Stimulated activated CD8-positive, alpha-beta memory T cell treated with anti-CD3 and anti-CD28 coated beads, Interleukin-7, amount 100 ng/mL, for 24 hours (primary cell): Measurements from ENCODE around the gene CCBE1.

Experiments
- DNase-seq: peaks from one replicate; pipeline ENCODE4 v3.0.0-alpha.2; 2020; ENCODE audit warnings: low read depth

Gene CCBE1

DNA sequence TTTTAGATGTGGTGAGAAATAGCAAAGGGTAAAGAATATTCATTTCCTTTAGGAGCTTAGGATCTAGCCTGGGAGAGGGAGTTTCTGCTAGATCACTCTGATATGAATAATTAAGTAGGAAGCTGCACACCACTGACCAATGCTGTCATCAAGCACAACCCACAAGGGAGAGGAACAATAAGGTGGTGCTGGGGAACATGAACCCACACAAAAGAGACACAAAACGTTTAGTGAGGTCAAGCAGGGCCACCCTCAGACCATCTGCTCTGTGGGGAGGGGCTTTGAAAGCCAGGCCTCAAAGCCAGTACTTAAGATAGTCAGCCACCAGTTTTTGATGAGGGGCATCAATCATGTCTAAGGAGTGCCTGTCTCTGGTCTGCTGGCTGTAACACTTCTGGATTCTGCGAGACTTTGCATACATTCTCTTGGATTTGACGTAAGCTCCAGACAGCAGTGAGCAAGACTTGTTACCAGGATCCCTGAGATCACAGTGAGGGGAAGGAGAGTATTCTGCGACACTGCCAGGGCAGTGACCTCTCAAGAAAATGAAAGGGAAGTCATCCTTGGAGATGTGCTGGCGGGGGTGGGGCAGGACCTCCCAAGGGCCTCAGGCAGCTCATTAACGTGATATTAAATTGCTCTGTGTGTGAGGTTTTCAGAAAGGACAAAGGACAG lies 127.0 kb downstream of the CCBE1 start:
- no peak for DNase-seq

DNA sequence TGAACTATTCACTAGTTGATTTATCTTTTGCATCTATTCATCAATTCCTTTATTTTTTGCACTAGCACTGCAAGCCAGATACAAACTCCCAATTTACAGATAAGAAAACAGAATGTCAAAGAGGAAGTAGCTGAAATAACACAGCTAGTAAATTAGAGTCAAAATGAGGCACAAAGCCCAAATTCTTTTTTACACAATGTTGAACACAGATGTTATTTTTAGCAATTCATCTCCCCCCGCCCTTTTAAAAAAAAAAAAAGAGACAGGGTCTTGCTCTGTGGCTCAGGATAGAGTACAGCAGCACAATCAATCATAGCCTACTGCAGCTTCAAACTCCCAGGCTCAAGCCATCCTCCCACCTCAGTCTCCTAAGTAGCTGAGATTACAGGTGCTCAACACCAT lies 127.8 kb downstream of the CCBE1 start:
- no peak for DNase-seq

DNA sequence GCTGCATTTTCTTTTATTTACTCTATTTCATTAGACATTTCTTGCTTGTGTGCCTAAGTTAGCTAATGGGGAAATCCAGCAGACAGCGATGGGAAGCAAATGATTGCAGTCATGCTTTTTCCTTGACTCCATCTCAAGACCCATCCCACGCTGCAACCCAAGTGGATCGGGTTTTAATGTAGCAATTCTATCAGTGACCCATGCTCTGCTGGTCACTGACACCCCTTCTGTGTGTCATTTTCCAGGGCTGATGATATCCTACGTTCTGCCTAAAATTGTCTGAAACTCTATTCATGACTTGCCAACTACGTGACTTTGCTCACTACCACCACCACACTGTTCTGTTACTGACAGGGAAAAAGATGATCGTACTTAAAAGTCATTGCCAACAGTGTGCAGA lies 129.8 kb downstream of the CCBE1 start:
- no peak for DNase-seq

DNA sequence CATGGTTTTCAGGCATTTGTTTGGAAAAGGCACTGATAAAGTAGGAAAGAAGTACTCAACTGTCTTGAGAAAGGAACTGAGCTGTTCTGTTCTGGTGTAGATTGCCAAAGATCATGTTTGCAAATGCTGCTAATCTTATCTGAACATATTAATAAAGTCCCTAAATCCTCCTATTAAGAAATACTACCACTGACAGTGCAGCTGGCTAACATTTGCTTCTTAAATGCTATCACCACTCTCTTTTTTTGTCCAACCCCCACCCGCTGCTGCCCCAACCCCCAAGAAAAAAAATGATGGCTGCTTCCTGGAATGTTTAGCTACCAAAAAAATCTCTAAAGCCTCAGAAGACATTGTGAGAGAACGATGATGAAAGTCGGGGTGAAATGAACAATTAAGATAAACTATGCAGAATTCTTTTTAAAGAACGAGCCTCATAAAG lies 130.7 kb downstream of the CCBE1 start:
- DNase-seq, result no peak

DNA sequence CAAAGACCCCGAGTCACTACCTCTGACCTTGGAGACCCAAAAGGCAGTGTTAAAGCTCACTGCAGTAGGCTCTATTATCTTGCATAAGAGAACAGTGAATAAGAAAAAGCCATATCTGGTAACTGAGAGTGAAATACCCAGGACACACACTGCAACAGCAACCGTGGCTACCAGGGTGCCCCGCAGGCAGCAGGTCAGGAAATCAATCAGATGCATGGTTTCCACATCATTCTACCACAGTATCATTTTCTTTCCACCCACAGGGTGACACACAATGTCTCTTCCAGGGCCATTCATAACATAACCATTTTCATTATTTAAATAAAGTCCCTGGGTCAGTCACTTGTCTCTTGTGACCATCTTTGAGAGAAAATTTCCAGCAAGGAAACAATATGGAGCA lies 131.3 kb downstream of the CCBE1 start:
- no peak for DNase-seq

DNA sequence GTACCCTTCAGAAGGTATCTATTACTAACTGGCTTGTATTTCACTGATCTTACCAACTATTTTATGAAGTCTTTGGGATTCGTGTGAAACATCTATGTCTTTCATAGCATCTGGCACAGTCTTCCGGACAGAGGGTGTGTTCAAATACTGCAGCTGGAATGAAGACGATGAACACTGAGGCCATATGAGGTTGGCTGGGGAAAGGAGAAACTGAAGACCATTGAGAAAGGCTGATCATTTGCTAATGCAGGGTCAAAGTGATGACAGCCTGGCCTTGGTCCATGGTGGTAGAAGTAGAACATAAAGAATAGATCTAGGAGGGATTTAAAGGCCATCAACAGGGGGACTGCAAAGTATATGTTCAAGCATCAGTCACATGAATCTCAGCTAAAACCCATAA lies 132.7 kb downstream of the CCBE1 start:
- DNase-seq, result no peak

DNA sequence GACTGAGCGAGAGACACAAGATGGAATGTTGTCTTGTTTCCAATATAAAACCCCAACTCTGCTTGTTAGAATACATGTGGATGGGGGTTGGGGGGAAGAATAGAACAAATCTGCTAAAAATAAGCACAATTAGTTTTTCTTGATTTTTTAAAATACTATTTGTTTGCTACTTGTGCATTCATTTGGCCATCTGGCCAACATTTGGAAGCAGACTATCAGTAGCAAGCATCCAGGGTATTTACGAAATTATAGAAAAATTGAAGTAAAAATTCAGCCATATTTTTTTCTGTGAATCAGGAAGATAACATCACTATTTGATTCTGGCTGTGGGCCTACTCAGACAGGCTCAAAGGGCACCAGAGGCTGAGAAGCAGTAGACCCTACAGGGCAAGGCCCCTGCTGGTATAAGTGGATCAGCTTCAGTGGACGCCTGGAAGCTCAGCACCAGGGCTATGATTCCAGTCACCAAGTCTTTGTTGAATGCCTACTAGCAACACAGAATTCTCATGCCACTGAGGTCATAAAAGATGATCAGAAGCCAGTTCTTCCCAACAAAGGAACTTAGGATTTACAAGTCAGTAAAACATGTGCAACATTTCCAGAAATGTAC lies 133.9 kb downstream of the CCBE1 start:
- DNase-seq, result no peak

DNA sequence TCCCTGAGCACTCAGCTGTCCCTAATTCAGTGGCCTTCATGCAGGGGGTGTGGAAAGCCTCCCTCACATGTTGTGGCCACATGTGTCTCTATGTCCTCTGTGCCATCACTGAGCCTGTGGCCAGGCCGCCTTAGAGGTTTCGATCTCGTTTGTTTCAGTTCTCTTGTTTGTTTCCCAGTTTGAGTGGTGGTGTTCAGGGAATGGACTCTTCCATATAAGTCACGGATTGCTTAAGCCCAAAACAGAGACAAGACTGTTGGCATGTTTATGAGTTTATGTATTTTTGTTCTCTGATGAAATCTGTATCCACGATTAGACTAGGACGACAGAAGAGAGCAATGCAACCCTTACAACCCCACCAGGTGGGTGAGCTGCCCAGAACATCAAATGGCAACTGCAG lies 134.5 kb downstream of the CCBE1 start:
- no peak for DNase-seq

DNA sequence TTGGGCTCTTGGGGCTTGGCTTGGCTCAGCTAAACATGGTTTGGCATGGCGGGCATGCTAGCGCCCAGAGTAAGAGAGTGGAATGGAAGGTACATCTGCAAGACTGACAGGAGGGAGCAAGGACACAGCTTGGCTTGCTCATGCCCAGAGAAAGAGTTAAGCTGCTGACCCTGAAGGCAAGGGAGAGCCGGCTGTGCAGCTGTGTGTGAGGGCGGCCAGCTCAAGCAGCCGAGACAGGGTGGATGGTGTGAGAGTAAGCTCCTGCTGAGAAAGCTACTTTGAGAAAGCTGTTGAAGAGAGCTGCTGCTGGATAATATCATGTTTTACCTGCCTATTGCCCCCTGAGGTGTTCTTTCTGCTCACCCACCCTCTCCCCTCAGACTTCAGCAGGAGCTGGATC lies 135.6 kb downstream of the CCBE1 start:
- DNase-seq, result no peak

DNA sequence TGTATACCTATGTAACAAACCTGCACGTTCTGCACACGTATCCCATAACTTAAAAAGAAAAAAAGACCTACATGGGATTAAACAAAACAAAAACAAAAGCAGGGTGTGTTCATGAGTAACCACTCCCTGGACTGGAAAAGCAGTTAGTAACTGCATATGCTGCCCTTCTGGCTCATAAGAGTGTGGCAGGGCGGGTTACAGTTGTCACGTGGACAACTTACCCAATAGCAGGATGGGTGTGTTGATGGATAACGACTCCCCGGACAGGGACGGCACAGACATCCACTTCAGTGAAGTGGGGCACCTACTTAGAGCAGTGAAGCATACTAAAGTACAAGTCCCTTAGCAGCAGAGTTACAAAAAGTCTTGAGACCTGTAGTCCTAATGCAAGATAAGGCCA lies 136.7 kb downstream of the CCBE1 start:
- no peak for DNase-seq

DNA sequence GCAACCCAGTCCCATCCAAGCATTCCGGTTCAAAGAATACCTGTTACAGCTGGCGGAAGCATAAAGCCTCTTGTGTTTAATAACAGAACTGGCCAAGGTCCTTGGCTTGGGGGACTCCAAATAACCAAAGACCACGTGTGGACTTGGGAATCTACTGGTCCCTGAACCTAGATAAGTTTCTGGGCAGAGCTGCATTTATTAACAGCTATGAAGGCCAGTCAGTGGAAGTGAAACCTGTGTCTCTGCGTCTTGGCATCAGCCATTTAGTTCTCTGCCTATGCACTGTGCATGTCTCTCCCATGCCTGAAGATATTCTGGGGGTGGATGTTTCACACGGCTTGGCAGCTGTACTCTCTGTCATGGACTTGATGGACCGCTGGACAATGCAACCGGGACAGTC lies 137.7 kb downstream of the CCBE1 start:
- no peak for DNase-seq

DNA sequence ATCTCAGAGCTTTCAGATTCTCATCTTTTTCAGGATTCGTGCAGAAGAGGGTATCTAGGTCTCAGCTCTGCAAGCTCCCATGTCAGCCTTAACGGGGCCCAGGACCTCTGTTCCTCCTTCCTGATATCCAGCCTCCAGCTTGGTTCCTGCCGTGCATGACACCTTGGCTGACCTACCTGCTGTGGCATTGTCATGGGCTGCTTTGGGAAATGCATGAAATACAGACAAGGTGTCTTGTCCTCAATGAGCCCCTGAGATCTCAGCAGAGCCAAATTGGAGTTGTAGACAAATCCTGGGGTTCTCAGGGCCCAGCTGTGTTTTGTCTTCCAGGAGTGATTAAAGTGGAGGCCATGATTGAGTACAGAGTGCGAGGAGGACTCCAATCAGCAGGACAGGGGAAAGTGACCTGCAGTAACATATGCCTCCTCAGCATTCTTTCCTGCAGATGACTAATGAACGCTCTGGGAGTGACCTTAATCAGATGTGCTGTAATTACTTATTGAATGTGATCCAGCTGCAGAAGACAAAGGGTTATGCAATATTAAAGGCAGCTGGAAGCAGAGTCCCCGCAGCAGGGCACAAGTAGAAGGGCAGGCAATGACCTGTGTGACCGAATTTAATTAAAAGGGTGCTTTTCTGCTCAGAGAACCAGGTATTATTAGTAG lies 141.1 kb downstream of the CCBE1 start:
- DNase-seq, result no peak

DNA sequence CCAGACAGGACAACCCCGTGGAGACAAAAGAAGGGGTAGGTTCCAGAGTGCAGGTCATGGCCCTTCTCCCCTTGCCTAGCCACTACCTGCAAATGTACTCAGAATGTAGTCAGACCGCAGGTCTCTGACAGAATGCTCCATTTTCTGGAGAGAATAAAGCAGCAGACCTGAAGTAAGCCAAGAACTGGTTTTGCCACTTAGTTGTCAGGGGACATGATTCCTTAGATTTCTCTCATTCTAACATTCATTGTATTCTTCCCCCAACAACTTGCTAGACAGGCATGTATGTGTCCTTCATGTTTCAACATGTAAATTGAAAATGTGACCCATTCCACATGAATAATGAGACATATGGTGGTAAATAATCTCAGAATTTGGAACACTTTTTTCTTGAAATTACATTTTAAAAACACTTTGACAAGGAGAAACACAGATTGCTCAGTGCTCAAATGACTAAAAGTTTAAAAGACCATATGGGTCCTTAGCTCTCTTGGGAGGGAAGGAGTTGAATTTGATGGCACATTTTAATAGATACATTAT lies 142.4 kb downstream of the CCBE1 start:
- DNase-seq, result no peak

DNA sequence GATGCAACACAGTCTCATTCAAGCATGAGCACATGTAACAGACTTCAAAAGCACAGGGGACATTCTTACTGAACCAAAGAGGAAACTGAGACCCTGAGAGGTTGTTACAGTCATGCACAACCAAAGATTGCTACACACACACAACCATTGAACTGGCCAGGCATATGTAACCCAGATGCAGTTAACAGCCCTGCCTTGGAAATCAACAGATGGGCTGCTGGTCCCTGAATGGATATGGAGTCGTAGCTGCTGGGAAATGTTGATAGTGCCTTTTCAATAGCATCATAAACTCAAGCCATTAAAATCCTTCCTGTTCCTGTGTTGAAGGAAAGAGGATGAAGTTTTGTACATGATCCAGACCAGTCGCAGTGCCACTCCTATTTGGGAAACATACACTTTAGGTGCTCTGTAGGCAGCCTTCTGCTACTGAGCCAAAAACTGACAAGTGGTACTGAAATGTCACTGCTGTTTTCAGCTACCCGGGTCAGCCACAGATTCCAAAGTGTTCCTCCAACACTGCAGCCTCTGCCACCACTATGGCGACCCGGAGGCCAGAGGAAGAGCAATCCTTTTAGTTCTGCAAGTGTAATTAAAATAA lies 143.9 kb downstream of the CCBE1 start:
- DNase-seq, result no peak

DNA sequence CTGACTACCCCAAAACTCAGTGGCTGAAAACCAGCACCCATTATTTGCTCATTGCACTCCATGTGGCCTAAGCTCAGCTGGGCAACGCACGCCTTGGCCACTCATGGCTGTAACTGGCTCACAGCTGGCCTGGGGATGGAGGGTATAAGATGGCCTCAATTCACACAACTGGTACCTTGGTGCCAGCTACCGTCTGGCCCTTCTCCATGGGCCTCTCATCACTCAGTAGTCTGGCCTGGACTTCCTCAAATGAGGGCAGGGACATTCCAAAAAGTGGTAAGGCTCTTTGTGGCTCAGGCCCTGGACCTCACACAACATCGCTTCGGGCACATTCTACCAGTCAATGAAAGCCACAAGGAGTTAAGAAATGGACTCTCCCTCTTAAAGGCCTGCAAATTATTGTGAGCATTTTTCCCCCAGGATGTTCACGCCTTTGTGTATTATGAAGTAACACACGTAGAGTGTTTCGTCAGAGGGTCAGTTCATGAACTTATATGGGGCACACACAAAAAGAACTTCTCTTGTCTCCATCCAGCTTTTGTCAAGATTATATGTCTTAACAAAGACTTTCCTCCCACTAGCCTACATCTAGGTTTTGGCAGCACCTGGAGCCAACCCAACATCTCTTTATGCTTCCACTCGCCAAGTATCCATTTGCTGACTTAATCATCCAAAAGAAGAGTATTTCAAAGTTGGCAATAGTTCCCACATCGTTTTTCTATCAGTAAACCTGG lies 145.2 kb downstream of the CCBE1 start:
- no peak for DNase-seq

DNA sequence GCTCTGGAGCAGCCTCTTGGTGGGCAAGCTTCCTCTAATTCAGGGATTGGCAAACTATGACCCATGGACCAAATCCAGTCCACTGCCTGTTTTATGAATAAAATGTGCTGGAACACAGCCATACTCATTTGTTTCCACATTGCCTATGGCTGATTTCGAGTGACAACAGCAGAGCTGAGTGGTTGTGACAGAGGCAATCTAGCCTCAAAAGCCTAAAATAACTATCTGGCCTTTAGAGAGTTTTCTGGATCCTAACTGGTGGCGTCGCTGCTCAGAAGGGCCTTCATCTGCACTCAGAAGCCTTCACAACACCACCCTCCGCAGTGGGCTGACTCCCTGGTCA lies 147.1 kb downstream of the CCBE1 start:
- no peak for DNase-seq

DNA sequence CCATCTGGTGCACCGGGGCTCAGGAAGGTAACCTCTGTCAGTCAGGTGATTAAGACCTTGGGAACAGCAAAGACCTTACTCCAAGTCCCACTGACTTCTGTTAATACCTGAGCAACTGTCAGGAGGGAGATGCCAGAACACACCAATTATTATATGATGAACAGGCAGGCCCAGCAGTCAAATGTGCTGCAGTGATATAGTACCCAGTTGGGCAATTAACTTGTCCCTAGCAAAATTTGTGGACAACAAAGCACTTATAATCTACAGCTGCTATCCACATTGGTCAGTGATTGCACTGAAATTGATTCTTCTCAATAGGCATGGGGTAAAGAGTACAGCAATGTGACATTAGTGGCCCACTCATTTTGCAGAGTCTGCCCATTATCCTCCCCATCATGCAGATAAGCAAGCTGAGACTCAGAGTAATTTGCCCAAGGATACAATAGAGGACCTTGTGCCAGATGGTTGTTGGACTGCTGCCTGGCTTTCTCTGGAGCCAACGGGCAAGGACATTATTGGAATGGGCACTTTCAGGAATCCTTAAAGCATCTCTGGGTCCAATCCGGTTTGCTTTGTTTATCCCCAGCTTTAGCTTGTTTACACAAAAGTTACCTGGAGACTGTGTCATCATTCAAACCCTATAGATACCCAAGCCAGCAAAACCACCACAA lies 147.6 kb downstream of the CCBE1 start:
- no peak for DNase-seq

DNA sequence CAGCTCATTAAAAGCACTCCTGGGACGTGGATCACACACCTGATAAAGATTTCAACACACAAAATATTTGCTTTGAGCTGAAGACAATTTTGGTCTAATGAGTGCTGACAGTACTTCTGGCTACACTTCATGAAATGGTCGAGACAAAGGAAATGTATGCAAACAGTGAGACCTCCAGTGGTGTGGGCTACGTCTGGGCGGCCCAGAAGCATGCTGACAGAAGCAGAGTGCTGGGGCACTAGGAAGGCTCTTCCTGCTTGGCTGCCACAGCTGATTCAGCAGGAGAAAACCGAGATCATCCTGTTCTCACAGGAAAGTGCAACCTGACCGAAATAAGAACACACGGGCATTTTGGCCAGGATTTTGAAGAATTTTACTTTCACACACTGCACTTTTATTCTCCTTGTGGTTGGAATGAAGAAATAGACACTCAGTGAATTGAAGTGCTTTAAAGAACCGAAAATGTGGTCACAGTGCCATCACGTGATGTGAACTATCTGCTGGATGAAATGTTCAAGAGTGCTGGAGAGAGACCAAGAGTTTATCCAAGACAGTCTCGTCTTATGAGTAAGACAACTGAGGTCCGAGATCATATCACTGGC lies 149.5 kb downstream of the CCBE1 start:
- DNase-seq, result no peak

DNA sequence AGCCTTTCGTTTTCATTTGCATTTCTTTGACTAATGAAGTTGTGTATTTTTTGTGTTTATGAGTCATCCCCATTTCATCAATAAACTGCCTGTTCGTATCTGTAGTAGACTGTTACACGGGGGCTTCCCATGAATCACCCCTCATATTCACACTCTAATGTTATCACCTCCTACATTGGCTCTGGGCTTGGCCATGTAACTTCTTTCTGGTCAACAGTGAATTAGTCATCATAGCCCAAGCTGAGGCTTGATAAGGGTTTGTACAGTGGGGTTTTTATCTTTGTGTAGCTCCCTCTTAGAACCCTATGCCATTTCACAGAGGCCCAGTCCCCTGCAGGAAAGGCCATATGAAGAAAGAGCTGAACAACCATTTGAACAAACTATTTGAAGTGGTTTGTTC lies 151.0 kb downstream of the CCBE1 start:
- no peak for DNase-seq

DNA sequence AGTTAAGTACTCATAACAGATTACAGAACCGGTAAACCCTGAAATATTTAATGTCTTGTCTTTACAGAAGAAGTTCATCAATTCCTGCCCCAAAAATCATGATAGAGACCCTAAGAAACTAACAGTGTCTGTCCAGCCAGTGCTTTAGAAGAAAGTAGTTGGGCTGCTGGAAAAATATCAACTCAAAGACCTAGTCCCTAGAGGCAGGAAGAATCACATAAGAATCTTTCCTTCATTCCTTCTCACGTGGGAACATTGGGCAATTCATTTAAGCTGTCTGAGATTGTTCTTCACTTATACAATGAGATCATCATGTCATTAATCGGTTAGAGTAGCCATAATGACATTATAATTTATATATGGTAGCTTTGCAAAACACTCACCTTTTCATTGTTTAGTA lies 156.4 kb downstream of the CCBE1 start:
- no peak for DNase-seq

DNA sequence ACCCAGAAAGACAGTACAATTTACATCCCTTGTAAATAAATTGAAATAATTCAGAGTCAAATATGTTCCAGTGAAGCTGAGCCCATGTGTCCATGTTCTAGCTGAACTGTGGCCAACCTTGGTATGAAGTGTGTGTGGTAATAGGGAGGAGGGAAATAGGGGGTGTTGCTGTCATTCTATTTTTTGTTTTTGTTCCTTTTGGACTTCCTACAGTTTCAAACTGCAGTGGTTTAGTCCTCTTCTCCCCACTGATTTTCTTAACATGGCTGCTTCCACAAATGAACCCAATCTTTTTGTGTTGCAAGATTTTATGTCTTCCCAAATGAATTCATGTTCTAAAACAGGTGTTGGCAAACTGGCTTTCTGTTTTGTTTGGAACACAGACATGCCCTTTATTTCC lies 156.9 kb downstream of the CCBE1 start:
- DNase-seq, result no peak
